Raji (cell line): Measurements from ENCODE around the gene COA8.

ENCODE experiments used
- POLR2A ChIP-seq: IDR thresholded peaks from 2 replicates; pipeline ENCODE4 v1.6.1; 2011; ENCODE audit warnings: low read depth, low read length, control low read depth; ENCODE audit not compliant: insufficient read depth

Gene COA8

GRCh38 chr14:103532216-103533136, 30.3 kb upstream of the COA8 start:
- TF ChIP-seq POLR2A = no peak

- no peak for TF ChIP-seq POLR2A
These were observed 29.4 kb upstream of the COA8 start for GRCh38 chr14:103533137-103533998.

- no peak for TF ChIP-seq POLR2A
These were observed 28.7 kb upstream of the COA8 start for GRCh38 chr14:103533999-103534575.

- no peak for TF ChIP-seq POLR2A
These were observed 28.1 kb upstream of the COA8 start for GRCh38 chr14:103534576-103535061.

GRCh38 chr14:103535081-103535890, 27.5 kb upstream of the COA8 start:
- TF ChIP-seq POLR2A = no peak

- TF ChIP-seq POLR2A = no peak
These were observed 26.7 kb upstream of the COA8 start for GRCh38 chr14:103535891-103536565.

GRCh38 chr14:103536693-103537092, 26.1 kb upstream of the COA8 start:
- no peak for TF ChIP-seq POLR2A

- TF ChIP-seq POLR2A = no peak
These were observed 25.4 kb upstream of the COA8 start for GRCh38 chr14:103537175-103537990.

GRCh38 chr14:103538291-103539055, 24.3 kb upstream of the COA8 start:
- TF ChIP-seq POLR2A = peak; percentile 36; the same call in 1 of the 2 replicates

- TF ChIP-seq POLR2A = 0 out of 2 replicates have a peak, but pooled peaks have one; percentile 5
These were observed 23.5 kb upstream of the COA8 start for GRCh38 chr14:103539056-103539825.

- TF ChIP-seq POLR2A = no peak
These were observed 21.7 kb upstream of the COA8 start for GRCh38 chr14:103540821-103541708.
